Mucosa of stomach (tissue), 1 donor: Measurements from ENCODE around the gene HNRNPC.
"Not testable (repeated sequence)": the region's sequence is repeated elsewhere in the genome, so short reads cannot be mapped to it uniquely, and the experiment has no call there.

Experiments
- H3K27me3 ChIP-seq: one replicate; pipeline ENCODE4 v1.7.0; 2013; ENCODE audit warnings: mild to moderate bottlenecking, low read length; ENCODE audit not compliant: control insufficient read depth, insufficient read depth
- H3K36me3 ChIP-seq: one replicate; pipeline ENCODE4 v1.7.0; 2013; ENCODE audit warnings: low read length; ENCODE audit not compliant: control insufficient read depth, insufficient read depth
- H3K4me1 ChIP-seq: one replicate; pipeline ENCODE4 v1.7.0; 2013; ENCODE audit warnings: mild to moderate bottlenecking, low read length; ENCODE audit not compliant: control insufficient read depth, insufficient read depth
- H3K4me3 ChIP-seq: one replicate; pipeline ENCODE4 v1.7.0; 2013; ENCODE audit warnings: low read length
- H3K9ac ChIP-seq: one replicate; pipeline ENCODE4 v1.7.0; 2013; ENCODE audit warnings: mild to moderate bottlenecking, low read length, moderate library complexity
- H3K9me3 ChIP-seq: one replicate; pipeline ENCODE4 v1.7.0; 2013; ENCODE audit warnings: mild to moderate bottlenecking, low read length, moderate library complexity; ENCODE audit not compliant: control insufficient read depth
- donor health status: Pancreatic carcinoma.

HNRNPC gene

DNA sequence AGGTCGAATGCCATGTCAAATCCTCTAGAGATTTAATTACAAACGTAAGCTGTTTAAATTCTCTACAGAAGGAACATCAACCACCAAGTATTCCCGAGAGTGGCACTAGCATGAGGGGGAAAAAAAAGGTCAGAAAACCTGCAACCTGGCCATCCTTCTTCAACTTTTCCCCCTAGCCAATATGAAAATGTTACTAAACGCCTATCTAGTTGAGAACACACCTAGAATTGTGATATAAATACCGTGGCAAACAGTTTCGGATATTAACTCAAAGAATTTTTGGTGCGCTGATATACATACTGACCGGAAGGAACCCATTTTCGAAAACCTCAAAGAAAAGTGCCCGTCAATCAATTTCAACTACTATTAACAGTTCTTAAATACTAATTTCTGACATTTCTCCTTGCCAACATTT lies 1.8 kb downstream of the HNRNPC start:
- Histone ChIP-seq H3K27me3 (no peaks in the 10 kb centered on the region), H3K9ac (peak overlapping the region; percentile 100), H3K9me3 (no peaks in the 10 kb centered on the region), H3K4me3 (peak overlapping the region; percentile 98), H3K36me3 (peaks cover 1% of the 10 kb centered on the region), H3K4me1 (peaks cover 29% of the 10 kb centered on the region)

DNA sequence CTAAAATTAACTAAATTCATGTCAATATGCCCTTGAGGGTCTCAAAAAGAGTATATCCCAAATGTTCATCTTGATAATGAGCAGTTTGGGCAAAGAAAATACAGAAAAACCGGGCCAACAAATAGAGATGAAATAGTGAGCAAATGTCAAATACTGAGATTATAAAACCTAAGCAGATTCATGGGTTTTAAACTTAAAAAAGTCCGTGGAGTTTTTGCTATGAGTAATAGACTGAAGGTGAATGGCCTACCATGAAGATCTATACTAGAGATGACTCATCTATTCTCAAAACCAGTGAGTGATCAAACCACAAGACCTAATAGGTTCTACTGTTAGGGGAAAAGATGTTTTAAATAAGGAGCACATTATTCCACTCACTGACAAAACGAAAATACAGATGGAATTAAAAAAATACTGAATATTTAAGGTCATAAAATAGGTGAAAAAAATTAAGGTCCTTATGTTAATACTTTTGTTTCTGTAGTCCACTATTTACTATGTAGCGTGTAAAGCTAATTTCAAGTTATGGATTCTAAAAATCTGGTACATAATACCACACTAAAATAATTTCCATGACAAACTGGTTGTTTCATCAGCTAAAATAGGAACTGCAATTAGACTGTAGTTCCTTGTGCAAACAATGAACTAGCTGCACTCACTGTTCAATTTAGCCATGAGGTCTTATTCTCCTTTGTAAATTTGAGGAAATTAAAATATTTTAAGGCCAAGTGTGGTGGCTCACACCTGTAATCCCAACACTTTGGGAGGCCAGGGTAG lies 5.0 kb downstream of the HNRNPC start:
- H3K9me3 ChIP-seq, result no peaks in the 10 kb centered on the region
- H3K9ac ChIP-seq, result peak overlapping the region; percentile 27
- H3K4me3 ChIP-seq, result no peak overlapping the region
- peaks cover 31% of the 10 kb centered on the region for H3K4me1 ChIP-seq
- no peaks in the 10 kb centered on the region for H3K27me3 ChIP-seq
- peaks cover 9% of the 10 kb centered on the region for H3K36me3 ChIP-seq

DNA sequence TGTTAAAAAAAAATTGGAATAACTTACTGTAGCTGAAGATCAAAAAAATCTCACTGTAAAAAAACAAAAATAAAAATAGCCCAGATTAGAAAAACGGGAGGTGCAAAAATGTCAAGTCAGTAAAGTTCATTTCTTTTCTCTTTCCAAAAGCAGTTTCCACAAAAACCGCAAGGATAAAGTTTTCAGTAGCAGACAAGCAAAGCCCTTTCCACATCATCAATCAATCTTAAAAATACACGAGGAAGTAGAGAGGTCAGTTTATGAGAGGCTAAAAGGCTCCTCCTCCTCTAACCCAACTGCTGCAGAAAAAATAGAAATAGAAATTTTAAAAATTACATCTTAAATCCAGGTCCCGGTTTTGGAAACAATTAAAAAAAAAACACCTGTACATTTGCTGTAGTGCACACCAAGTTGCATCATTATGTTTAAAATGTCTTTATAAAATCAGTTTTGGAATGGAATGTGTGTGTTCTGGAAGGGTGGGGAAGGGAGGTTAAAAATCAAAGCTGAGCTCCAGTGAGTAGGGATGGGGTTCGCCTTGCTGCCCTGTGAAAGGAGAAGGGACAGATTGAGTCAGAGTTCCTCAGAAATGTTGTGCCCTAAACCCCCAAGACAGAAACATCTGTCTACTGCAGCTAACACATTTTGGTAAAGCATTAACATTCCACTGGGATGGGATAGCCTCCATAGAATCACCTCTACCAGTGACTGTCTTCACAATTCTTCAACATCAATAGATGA lies 5.8 kb downstream of the HNRNPC start:
- Histone ChIP-seq H3K4me1 (peaks cover 38% of the 10 kb centered on the region), H3K36me3 (peaks cover 16% of the 10 kb centered on the region), H3K4me3 (no peak overlapping the region), H3K9me3 (no peaks in the 10 kb centered on the region), H3K27me3 (no peaks in the 10 kb centered on the region), H3K9ac (no peak overlapping the region)

DNA sequence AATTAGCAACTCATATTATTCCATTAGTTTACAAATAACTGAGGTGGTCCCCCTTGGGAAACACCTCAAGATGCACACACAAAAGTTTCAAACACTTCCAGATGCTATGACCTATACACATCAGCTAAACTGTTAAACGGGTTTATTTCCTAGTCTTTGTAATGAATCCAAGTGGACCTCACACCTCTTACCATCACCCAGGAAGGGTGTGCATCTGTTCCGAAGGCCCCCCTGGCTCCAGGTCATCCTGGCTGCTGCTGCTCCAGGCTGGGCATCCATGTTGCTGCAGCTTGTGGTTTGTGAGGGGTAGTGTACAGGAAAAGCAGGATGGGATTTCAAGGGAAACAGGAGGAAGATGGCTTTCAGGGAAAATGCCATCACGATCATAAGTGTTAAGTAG lies 6.8 kb downstream of the HNRNPC start:
- Histone ChIP-seq H3K9ac (peak overlapping the region; percentile 26), H3K4me1 (peaks cover 38% of the 10 kb centered on the region)

DNA sequence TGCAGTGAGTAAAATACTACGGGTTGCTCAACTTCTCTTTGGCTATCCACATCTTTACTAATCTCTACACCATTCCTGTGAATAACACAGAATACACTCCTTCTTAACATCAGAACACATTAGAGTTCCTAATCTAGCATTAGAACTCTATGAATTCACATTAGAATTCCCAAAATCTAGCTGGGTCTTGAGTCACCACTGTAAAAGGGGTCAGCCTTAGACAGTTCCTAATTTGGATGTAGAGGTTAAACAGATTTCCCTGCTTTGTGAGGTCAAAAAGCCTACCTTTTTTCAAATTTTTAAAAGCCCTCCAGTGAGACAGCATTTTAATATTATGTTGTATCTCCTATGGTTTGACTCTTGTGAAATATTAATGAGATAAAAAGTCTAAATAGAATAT lies 7.4 kb downstream of the HNRNPC start:
- Histone ChIP-seq H3K36me3 (peaks cover 18% of the 10 kb centered on the region), H3K4me1 (peaks cover 41% of the 10 kb centered on the region), H3K4me3 (no peak overlapping the region), H3K9me3 (no peaks in the 10 kb centered on the region), H3K27me3 (no peaks in the 10 kb centered on the region), H3K9ac (no peak overlapping the region)

More for the DNA sequence above, 6.8 kb downstream of the HNRNPC start:
- Histone ChIP-seq H3K27me3 (no peaks in the 10 kb centered on the region), H3K9me3 (no peaks in the 10 kb centered on the region), H3K36me3 (peaks cover 16% of the 10 kb centered on the region), H3K4me3 (no peak overlapping the region)

DNA sequence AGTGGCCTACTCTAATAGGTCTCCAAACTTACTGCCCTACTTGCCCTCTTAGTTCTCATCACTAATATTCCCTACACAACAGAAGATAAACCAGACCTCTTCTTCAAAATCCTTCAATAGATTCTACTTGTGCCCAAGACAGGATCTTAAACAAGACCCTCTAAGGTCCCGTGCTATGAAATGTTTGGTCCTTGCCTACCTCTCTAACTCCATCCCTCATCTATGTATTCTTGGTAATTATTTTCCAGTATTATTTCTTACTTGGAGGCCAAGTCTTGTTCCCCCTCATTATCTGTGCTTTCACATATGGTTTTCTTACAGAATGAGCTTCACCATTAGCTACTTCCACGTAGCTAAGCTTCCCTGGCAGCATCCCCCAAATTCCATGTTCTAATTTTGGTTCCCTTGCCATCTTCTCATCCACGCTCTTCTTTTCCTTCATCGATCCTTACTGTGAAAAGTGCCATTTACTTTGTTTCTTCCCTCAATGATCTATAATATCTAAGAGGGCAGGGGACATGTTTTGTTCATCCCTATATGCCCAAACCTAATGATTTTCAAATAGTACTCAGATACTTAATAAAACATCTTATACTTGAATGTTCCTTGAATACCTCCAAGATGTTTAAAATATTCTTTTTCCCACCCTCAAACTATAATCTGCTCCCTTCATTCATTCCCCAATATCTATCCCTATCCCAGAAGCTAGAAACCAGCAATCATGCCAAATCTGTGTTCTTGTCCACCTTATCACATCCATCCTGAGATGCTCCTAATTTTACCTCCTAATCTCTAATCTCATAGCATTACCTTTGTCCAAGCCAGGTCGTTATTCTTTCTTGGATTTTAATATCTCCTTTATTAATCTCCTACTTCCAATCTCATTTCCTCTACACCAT lies 10.1 kb downstream of the HNRNPC start:
- Histone ChIP-seq H3K36me3 (peaks cover 20% of the 10 kb centered on the region), H3K27me3 (no peaks in the 10 kb centered on the region), H3K4me1 (peaks cover 34% of the 10 kb centered on the region), H3K9me3 (no peaks in the 10 kb centered on the region), H3K9ac (peak overlapping the region; percentile 5), H3K4me3 (no peak overlapping the region)

DNA sequence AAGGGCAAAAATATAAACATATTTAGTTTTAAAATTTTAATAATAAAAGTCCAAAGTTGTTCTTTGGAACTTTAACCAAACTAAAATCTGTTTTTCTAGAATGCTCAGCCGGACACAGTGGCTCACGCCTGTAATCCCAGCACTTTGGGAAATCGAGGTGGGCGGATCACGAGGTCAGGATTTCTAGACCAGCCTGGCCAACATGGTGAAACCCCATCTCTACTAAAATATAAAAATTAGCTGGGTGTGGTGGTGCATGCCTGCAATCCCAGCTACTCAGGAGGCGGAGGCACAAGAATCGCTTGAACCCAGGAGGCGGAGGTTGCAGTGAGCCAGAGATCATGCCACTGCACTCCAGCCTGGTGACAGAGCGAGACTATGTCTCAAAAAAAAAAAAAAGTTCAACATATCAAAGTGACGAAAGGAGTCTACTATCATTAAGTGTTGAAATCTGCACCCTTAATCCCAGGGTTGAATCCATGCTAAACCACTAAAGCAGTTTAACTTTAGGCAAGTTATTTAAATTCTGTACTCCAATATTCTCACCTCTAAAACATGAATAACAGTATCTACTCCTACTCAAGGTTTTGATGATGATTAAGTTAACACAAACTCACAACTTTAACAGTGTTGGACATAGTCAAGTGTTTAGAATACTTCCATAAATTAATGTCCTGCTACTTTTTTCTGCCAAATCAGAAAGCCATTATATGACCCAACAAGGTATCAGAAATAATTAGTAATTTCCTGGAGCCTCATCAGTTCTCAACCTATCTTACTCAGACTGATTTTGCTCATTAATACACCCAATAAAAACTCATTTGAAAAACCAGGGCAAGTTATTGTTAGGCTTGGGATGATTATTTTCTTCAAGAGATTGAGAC lies 11.0 kb downstream of the HNRNPC start:
- Histone ChIP-seq H3K27me3 (no peaks in the 10 kb centered on the region), H3K4me3 (no peak overlapping the region), H3K36me3 (peaks cover 20% of the 10 kb centered on the region), H3K4me1 (peaks cover 31% of the 10 kb centered on the region), H3K9me3 (no peaks in the 10 kb centered on the region), H3K9ac (peak overlapping the region; percentile 5)

DNA sequence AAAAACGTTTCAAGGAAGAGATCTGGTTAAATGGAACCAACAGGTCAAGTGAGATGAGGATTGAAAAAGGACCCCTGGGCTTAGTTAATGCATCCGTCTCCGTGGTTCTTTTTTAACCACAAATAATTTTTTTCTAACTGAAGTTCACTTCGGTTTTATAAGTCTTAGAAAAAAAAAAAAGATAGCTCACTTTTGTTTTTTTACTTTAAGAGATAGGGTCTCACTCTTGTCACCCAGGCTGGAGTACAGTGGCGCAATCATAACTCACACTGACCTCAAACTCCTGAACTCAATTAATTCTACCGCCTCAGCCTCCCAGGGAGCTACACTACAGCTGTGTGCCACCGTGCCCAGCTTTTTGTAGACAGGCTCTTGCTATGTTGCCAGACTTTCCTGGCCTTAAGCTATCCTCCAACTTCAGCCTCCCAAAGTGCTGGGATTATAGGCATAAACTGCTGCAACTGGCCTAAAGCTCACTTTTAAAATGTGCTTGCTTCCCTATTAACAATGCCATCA lies 11.8 kb downstream of the HNRNPC start:
- H3K9ac ChIP-seq, result no peak overlapping the region
- no peaks in the 10 kb centered on the region for H3K27me3 ChIP-seq
- H3K4me1 ChIP-seq, result peaks cover 26% of the 10 kb centered on the region
- peaks cover 19% of the 10 kb centered on the region for H3K36me3 ChIP-seq
- no peaks in the 10 kb centered on the region for H3K9me3 ChIP-seq
- no peak overlapping the region for H3K4me3 ChIP-seq

DNA sequence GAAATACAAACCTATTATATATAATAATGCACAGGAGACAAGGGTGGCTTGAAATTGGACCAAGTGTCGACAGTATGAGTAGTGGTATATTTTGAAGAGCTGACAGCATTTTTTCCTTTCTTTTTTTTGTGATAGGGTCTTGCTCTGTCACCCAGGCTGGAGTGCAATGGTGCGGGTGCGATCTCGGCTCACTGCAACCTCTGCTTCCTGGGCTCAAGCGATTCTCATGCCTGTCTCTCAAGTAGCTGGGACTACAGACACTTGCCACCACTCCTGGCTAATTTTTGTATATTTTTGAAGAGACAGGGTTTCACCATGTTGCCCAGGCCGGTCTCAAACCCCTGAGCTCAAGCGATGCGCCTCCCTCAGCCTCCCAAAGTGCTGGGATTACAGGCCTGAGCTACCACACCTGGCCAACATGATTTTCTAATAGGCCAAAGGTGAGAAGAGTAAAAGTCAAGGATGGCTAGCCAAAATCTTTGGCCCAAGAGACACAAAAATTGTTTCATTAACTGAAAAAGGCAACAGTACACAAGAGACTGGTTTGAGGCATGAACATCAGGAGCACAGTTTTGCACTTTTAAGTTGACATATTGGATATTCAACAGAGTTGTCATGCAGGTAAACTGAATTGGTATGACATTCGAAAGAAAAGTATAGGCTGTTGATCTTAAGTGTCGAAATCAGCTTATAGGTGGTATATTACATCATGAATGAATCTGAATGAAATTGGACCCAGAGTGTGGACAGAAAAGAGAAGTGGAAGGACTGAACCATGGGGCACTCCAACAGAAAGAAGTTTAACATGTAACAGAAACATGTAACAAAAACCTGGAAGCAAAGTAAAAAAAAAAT lies 12.5 kb downstream of the HNRNPC start:
- peaks cover 22% of the 10 kb centered on the region for H3K4me1 ChIP-seq
- peaks cover 15% of the 10 kb centered on the region for H3K36me3 ChIP-seq
- H3K4me3 ChIP-seq, result no peak overlapping the region
- H3K27me3 ChIP-seq, result no peaks in the 10 kb centered on the region
- no peaks in the 10 kb centered on the region for H3K9me3 ChIP-seq
- H3K9ac ChIP-seq, result no peak overlapping the region

DNA sequence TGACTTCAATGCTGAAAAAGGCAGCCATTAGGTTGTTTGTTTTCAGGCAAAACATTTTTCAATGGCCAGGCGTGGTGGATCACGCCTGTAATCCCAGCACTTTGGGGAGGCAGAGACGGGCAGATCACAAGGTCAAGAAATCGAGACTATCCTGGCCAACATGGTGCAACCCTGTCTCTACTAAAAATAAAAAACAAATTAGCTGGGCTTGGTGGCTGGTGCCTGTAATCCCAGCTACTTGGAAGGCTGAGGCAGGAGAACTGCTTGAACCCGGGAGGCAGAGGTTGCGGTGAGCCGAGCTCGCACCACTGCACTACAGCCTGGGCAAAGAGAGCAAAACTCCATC lies 13.2 kb downstream of the HNRNPC start:
- Histone ChIP-seq H3K4me1 (peaks cover 22% of the 10 kb centered on the region), H3K36me3 (peaks cover 15% of the 10 kb centered on the region)
- not testable (repeated sequence) for H3K9ac ChIP-seq, H3K4me3 ChIP-seq, H3K9me3 ChIP-seq, H3K27me3 ChIP-seq
